SK-N-SH treated with all-trans-retinoic acid at 6 μM for 48 hours (cell line): ENCODE data around the gene LRRC28.

ENCODE experiments used
- ATAC-seq: fragments of 200-7000 bp; cut with Tn5 transposase; 3 replicates; pipeline ENCODE4 v1.9.1; 2020; ENCODE audit warnings: mild to moderate bottlenecking, moderate library complexity
- BACH2 ChIP-seq: fragments of 250-450 bp; sonication (Bioruptor Pico); IDR thresholded peaks from 2 replicates; pipeline ENCODE4 v1.9.0; 2021; ENCODE audit warnings: mild to moderate bottlenecking, borderline replicate concordance
- CREB5 ChIP-seq: fragments of 250-450 bp; sonication (Bioruptor Pico); IDR thresholded peaks from 2 replicates; pipeline ENCODE4 v1.5.1; 2020; ENCODE audit warnings: low read depth, mild to moderate bottlenecking, moderate library complexity
- CSDC2 ChIP-seq: fragments of 250-450 bp; sonication (Bioruptor Pico); IDR thresholded peaks from 2 replicates; pipeline ENCODE4 v1.5.0; 2020; ENCODE audit warnings: mild to moderate bottlenecking, moderate library complexity
- CSRNP3 ChIP-seq: fragments of 250-450 bp; sonication (Bioruptor Pico); IDR thresholded peaks from 2 replicates; pipeline ENCODE4 v1.5.1; 2021; ENCODE audit warnings: mild to moderate bottlenecking, moderate library complexity
- ESRRG ChIP-seq: fragments of 250-450 bp; sonication (Bioruptor Pico); IDR thresholded peaks from 2 replicates; pipeline ENCODE4 v1.6.1; 2021; ENCODE audit warnings: mild to moderate bottlenecking
- OSR1 ChIP-seq: fragments of 250-450 bp; sonication (Bioruptor Pico); IDR thresholded peaks from 2 replicates; pipeline ENCODE4 v1.8.0; 2022; ENCODE audit warnings: moderate library complexity, mild to moderate bottlenecking, inconsistent platforms
- PATZ1 ChIP-seq: fragments of 250-450 bp; sonication (Bioruptor Pico); IDR thresholded peaks from 2 replicates; pipeline ENCODE4 v1.8.0; 2020; ENCODE audit warnings: mild to moderate bottlenecking, moderate library complexity, borderline replicate concordance
- POU6F1 ChIP-seq: fragments of 250-450 bp; sonication (Bioruptor Pico); IDR thresholded peaks from 2 replicates; pipeline ENCODE4 v1.8.0; 2021; ENCODE audit warnings: low read depth, mild to moderate bottlenecking, moderate library complexity, borderline replicate concordance
- PPARA ChIP-seq: fragments of 250-450 bp; sonication (Bioruptor Pico); IDR thresholded peaks from 2 replicates; pipeline ENCODE4 v1.5.0; 2020; ENCODE audit warnings: mild to moderate bottlenecking, borderline replicate concordance
- TOX ChIP-seq: fragments of 250-450 bp; sonication (Bioruptor Pico); IDR thresholded peaks from 2 replicates; pipeline ENCODE4 v1.8.0; 2021; ENCODE audit warnings: mild to moderate bottlenecking, moderate library complexity, borderline replicate concordance
- TSHZ2 ChIP-seq: fragments of 250-450 bp; sonication (Bioruptor Pico); IDR thresholded peaks from 2 replicates; pipeline ENCODE4 v1.5.0; 2020; ENCODE audit warnings: mild to moderate bottlenecking, moderate library complexity
- ZNF565 ChIP-seq: fragments of 450-650 bp; formaldehyde crosslinking; conservative IDR thresholded peaks from 2 replicates; pipeline ENCODE4 v1.5.0; 2020; ENCODE audit warnings: low read depth, mild to moderate bottlenecking, moderate library complexity
- ZNF70 ChIP-seq: fragments of 450-650 bp; formaldehyde crosslinking; IDR thresholded peaks from 2 replicates; pipeline ENCODE4 v1.5.0; 2020; ENCODE audit warnings: mild to moderate bottlenecking, moderate library complexity

Gene LRRC28

GRCh38 chr15:99412626-99413025 is 161.3 kb downstream of the LRRC28 start (continued):
- TF ChIP-seq CREB5 (CRISPR knock-in tag) (no peak), ZNF70 (no peak), CSDC2 (CRISPR knock-in tag) (no peak), OSR1 (CRISPR knock-in tag) (no peak), BACH2 (no peak), CSRNP3 (CRISPR knock-in tag) (no peak), TOX (CRISPR knock-in tag) (no peak), ESRRG (CRISPR knock-in tag) (no peak), ZNF565 (CRISPR knock-in tag) (no peak)
- TF ChIP-seq, all 23 proteins: peak for 0

- ATAC-seq = no peak
- TF ChIP-seq POU6F1 (CRISPR knock-in tag) = no peak
Observed at GRCh38 chr15:99413955-99414754, 162.9 kb downstream of the LRRC28 start.

- TF ChIP-seq OSR1 (CRISPR knock-in tag) = no peak
- no peak for TF ChIP-seq POU6F1 (CRISPR knock-in tag)
- TF ChIP-seq TSHZ2 (CRISPR knock-in tag) = no peak
- TF ChIP-seq PATZ1 = no peak
- no peak for TF ChIP-seq ZNF565 (CRISPR knock-in tag)
- TF ChIP-seq CREB5 (CRISPR knock-in tag) = no peak
- TF ChIP-seq PPARA (CRISPR knock-in tag) = no peak
- TF ChIP-seq, all 23 proteins: peak for 0
- ATAC-seq = no peak
Observed at GRCh38 chr15:99414755-99415731, 163.8 kb downstream of the LRRC28 start.
